ENCODE results near the gene TLR4. TPM values are rescaled to one million over a fixed set of nuclear protein-coding genes. Genes with fewer than 3 reads are reported as not detected.

Gene TLR4
- total RNA-seq, 1 experiment from 2014 or later, result 0.07 TPM

DNA sequence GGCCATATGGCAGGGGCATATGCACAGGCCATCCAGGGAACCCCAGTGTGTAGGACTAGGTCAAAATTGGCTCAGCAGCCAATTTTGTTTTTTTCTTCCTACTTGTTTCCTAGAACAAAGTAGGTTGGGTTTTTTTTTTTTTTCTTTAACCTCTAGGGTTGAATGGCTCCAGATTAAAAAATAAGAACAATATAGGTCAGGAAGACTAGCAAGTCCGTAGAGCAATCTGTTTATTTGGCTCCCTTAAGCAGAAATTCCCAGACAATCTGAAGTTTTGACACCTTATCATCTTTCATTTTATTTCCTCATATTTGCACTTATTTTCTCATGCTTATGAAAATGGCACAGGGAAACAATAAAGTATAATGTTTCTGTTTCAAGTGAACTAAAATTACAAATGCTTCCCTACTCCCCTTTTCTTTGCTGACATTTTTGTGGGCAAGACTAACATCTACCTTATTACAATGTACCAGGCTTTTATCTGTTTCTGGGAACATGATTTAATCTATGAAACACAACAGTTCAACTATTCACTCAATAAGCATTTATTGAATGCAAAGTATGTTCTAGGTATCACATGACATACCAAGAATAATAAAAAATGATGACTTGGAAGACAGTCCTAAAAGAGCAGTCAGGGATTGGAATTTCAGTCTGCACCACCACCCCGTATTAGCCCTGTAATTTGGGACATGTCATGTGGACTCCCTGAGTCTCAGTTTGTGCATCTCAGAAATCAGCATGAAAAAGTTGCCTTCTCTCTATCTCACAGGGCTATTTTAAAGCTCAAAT, 30.5 kb downstream of the TLR4 start:
- H3K27me3 ChIP-seq (ENCODE audit: insufficient read depth, low read length), result no peaks in the 10 kb centered on the region
- no peak overlapping the region for H2BK12ac ChIP-seq (ENCODE audit: insufficient read length, low read depth, low read length)
- H3K9ac ChIP-seq (ENCODE audit: extremely low read depth, insufficient read length, low read length), result no peak overlapping the region
- H3K23me2 ChIP-seq (ENCODE audit: insufficient read length, low read depth, low read length, poor library complexity, severe bottlenecking), result no peaks in the 10 kb centered on the region
- H4K20me1 ChIP-seq (ENCODE audit: control insufficient read depth, insufficient read depth, insufficient read length), result no peaks in the 10 kb centered on the region
- H4K91ac ChIP-seq (ENCODE audit: insufficient read length, low read depth, low read length), result no peak overlapping the region
- no peak overlapping the region for H3K27ac ChIP-seq (ENCODE audit: insufficient read length, low read depth, low read length)
- H2BK120ac ChIP-seq (ENCODE audit: low read depth, low read length, poor library complexity, severe bottlenecking), result no peak overlapping the region
- DNase-seq, result no peak
- no peaks in the 10 kb centered on the region; a peak in 1 of 4 replicates for H3K4me1 Mint-ChIP-seq
- no peak overlapping the region for H3T11ph ChIP-seq (ENCODE audit: low read length)
- no peak overlapping the region for H2BK20ac ChIP-seq (ENCODE audit: low read depth, low read length, poor library complexity, severe bottlenecking)
- no CpG with 5 or more reads among the region's 2 CpGs for WGBS (ENCODE audit: extremely low coverage, insufficient read length, low lambda C conversion rate)
- H3K79me1 ChIP-seq (ENCODE audit: insufficient read depth, low read depth, low read length, poor library complexity, severe bottlenecking), result no peaks in the 10 kb centered on the region
- no peaks in the 10 kb centered on the region for H3K27me3 Mint-ChIP-seq (ENCODE audit: low read depth)
- H3K4me2 ChIP-seq (ENCODE audit: insufficient read depth, insufficient read length, low read length), result no peak overlapping the region
- no peak overlapping the region for H3K23ac ChIP-seq (ENCODE audit: insufficient read length, low read depth, low read length)
- no peak overlapping the region for H3K14ac ChIP-seq (ENCODE audit: insufficient read depth, low read length)
- H3K36me3 Mint-ChIP-seq (ENCODE audit: insufficient read depth in 1 of 3, low read depth in 3 of 3), result no peaks in the 10 kb centered on the region
- no peak overlapping the region for H2AFZ ChIP-seq (ENCODE audit: low read length)
- H3K4me3 Mint-ChIP-seq, result no peak overlapping the region
- no peak overlapping the region for H2BK5ac ChIP-seq (ENCODE audit: insufficient read length, low read length)
- H3K9me3 ChIP-seq (ENCODE audit: control insufficient read depth, low read depth, low read length), result no peaks in the 10 kb centered on the region
- TF ChIP-seq, protein P1, sequence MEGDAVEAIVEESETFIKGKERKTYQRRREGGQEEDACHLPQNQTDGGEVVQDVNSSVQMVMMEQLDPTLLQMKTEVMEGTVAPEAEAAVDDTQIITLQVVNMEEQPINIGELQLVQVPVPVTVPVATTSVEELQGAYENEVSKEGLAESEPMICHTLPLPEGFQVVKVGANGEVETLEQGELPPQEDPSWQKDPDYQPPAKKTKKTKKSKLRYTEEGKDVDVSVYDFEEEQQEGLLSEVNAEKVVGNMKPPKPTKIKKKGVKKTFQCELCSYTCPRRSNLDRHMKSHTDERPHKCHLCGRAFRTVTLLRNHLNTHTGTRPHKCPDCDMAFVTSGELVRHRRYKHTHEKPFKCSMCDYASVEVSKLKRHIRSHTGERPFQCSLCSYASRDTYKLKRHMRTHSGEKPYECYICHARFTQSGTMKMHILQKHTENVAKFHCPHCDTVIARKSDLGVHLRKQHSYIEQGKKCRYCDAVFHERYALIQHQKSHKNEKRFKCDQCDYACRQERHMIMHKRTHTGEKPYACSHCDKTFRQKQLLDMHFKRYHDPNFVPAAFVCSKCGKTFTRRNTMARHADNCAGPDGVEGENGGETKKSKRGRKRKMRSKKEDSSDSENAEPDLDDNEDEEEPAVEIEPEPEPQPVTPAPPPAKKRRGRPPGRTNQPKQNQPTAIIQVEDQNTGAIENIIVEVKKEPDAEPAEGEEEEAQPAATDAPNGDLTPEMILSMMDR (conservative IDR thresholded peaks at IDR 0.05), result no peak
- no peak overlapping the region for H4K8ac ChIP-seq (replicated peaks; ENCODE audit: insufficient read length, low read depth, low read length)
- H3K18ac ChIP-seq (ENCODE audit: insufficient read length, low read depth, low read length), result no peak overlapping the region
- no peak overlapping the region for H4K5ac ChIP-seq (ENCODE audit: insufficient read length, low read depth, low read length)
- H3K79me2 ChIP-seq (ENCODE audit: insufficient read depth, low read length), result no peaks in the 10 kb centered on the region
- H2BK15ac ChIP-seq (ENCODE audit: low read depth, low read length), result no peak overlapping the region
- H3K56ac ChIP-seq (ENCODE audit: insufficient read length, low read depth, low read length), result no peak overlapping the region
- H2AK5ac ChIP-seq (ENCODE audit: insufficient read length, low read length), result no peak overlapping the region
- no peak overlapping the region for H3K4ac ChIP-seq (ENCODE audit: low read depth, low read length)
- 0 out of 2 replicates have a peak, but pooled peaks cover 2% of the 10 kb centered on the region for H3K4me1 ChIP-seq (ENCODE audit: insufficient read depth, low read length)
- H3K9me3 Mint-ChIP-seq, result no peaks in the 10 kb centered on the region
- no peak overlapping the region for H3K27ac Mint-ChIP-seq
